Right atrium auricular region (tissue), 2 donors: ENCODE data around the gene ZCCHC3. TPM values are rescaled to one million over a fixed set of nuclear protein-coding genes. Genes with fewer than 3 reads are reported as not detected.

ENCODE experiments used
- DNase-seq: peaks from one replicate; pipeline ENCODE4 v3.0.0-alpha.2; 2019; ENCODE audit warnings: low spot score
- H3K27ac ChIP-seq, 2 donors: fragments of 200-600 bp; sonication (generic); 1 replicate in 1 of 2; 2 replicates in 1 of 2; pipeline ENCODE4 v1.5.1; 2016 to 2019
- H3K27me3 ChIP-seq, 2 donors: fragments of 200-600 bp; sonication (generic); one replicate each; pipeline versions ENCODE4 v1.5.1 to v1.6.0; 2017 to 2019
- H3K36me3 ChIP-seq: fragments of 200-600 bp; sonication (generic); one replicate; pipeline ENCODE4 v1.5.1; 2016
- H3K4me1 ChIP-seq, 2 donors: fragments of 200-600 bp; sonication (generic); one replicate each; pipeline versions ENCODE4 v1.5.1 to v1.6.0; 2017 to 2019
- H3K4me3 ChIP-seq, 2 donors: fragments of 200-600 bp; sonication (generic); 1 replicate in 1 of 2; 2 replicates in 1 of 2; pipeline ENCODE4 v1.5.1; 2017 to 2019; ENCODE audit warnings: mild to moderate bottlenecking in 1 of 2, moderate library complexity in 1 of 2
- H3K9me3 ChIP-seq, 2 donors: fragments of 200-600 bp; sonication (generic); one replicate each; pipeline ENCODE4 v1.5.1; 2019
- total RNA-seq, 2 donors: library from RNA; depleted of rRNA; stranded (reverse); fragments of >200 nt; gene quantifications; one replicate each; pipeline ENCODE4 v1.1.0, GENCODE V29; 2016
- TF ChIP-seq, protein P1 (sequence below), 2 donors: fragments of 200-600 bp; sonication (generic); IDR thresholded peaks; one replicate each; pipeline ENCODE4 v1.5.1; 2019; ENCODE audit warnings: antibody characterized with exemption in 2 of 2

ZCCHC3 gene
- total RNA-seq, 2 donors from 2014 or later: 10.2 to 14.4 TPM

DNA sequence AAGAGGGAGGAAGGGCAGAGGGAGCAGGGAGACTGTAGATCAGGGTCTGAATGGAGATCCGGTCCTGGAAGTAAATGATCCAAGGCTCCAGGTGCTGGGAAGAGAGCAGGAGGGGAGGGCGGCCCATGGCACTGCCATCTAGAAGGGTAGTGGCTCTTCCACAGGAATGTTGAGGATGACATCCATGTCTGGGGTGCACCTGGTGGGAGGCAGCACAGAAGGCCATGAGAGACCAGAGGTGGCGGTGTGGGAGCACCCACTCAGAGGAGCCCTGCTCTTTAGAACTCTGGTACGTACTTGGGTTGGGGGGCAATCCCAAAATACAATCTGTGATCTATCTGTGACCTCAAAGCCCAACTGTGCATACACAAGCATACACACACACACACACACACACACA is 26.3 kb upstream of the ZCCHC3 start:
- peaks cover 0 to 10% of the 10 kb centered on the region in 2 donors for H3K4me1 ChIP-seq
- H3K27me3 ChIP-seq: no peaks in the 10 kb centered on the region
- no peaks in the 10 kb centered on the region for H3K9me3 ChIP-seq
- no peak overlapping the region for H3K27ac ChIP-seq
- no peak overlapping the region for H3K4me3 ChIP-seq
- H3K36me3 ChIP-seq: no peaks in the 10 kb centered on the region
- TF ChIP-seq, protein P1, sequence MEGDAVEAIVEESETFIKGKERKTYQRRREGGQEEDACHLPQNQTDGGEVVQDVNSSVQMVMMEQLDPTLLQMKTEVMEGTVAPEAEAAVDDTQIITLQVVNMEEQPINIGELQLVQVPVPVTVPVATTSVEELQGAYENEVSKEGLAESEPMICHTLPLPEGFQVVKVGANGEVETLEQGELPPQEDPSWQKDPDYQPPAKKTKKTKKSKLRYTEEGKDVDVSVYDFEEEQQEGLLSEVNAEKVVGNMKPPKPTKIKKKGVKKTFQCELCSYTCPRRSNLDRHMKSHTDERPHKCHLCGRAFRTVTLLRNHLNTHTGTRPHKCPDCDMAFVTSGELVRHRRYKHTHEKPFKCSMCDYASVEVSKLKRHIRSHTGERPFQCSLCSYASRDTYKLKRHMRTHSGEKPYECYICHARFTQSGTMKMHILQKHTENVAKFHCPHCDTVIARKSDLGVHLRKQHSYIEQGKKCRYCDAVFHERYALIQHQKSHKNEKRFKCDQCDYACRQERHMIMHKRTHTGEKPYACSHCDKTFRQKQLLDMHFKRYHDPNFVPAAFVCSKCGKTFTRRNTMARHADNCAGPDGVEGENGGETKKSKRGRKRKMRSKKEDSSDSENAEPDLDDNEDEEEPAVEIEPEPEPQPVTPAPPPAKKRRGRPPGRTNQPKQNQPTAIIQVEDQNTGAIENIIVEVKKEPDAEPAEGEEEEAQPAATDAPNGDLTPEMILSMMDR (IDR thresholded peaks at IDR 0.05): no peak
- peak; percentile 46 for DNase-seq

DNA sequence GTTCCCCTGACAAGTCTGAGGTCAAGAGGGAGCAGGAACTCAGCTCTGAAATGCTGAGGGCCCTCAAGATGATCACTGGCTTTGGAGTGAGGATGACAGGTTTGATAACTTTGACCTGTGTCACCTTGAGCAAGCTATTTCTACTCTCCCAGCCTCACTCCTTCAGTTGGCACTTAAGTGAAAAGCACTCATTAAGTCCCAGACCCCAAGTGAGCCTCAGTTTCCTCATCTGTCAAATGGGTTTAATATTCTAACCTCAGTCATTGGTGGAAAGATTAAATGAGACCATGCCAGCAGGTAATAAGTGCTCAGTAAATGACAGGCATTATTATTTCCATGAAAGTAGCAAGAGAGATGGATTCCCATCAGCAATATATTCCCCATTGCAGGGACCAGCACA is 25.8 kb upstream of the ZCCHC3 start:
- Histone ChIP-seq H3K4me1 (peaks cover 0 to 8% of the 10 kb centered on the region in 2 donors), H3K9me3 (no peaks in the 10 kb centered on the region), H3K27me3 (no peaks in the 10 kb centered on the region), H3K36me3 (no peaks in the 10 kb centered on the region), H3K4me3 (no peak overlapping the region), H3K27ac (no peak overlapping the region)
- DNase-seq: no peak
- TF ChIP-seq, protein P1 (IDR thresholded peaks at IDR 0.05): no peak

- peaks cover 6% of the 10 kb centered on the region for H3K36me3 ChIP-seq
Observed at GRCh38 chr20:272718-273117, 24.7 kb upstream of the ZCCHC3 start.

GRCh38 chr20:273884-274283 is 23.5 kb upstream of the ZCCHC3 start:
- no peak for DNase-seq
- H3K27me3 ChIP-seq: no peaks in the 10 kb centered on the region
- TF ChIP-seq, protein P1 (IDR thresholded peaks at IDR 0.05): no peak
- peaks cover 6% of the 10 kb centered on the region for H3K36me3 ChIP-seq
- H3K4me1 ChIP-seq: no peaks in the 10 kb centered on the region
- no peaks in the 10 kb centered on the region for H3K9me3 ChIP-seq
- H3K4me3 ChIP-seq: no peak overlapping the region
- H3K27ac ChIP-seq: no peak overlapping the region

More at GRCh38 chr20:272718-273117, 24.7 kb upstream of the ZCCHC3 start:
- no peak overlapping the region for H3K27ac ChIP-seq
- no peaks in the 10 kb centered on the region for H3K4me1 ChIP-seq
- TF ChIP-seq, protein P1 (IDR thresholded peaks at IDR 0.05): no peak
- no peak overlapping the region for H3K4me3 ChIP-seq
- H3K27me3 ChIP-seq: no peaks in the 10 kb centered on the region
- DNase-seq: peak; percentile 30
- no peaks in the 10 kb centered on the region for H3K9me3 ChIP-seq

GRCh38 chr20:275791-276190 is 21.6 kb upstream of the ZCCHC3 start:
- Histone ChIP-seq H3K36me3 (peaks cover 6% of the 10 kb centered on the region), H3K27me3 (no peaks in the 10 kb centered on the region), H3K9me3 (no peaks in the 10 kb centered on the region), H3K27ac (no peak overlapping the region), H3K4me3 (no peak overlapping the region), H3K4me1 (no peaks in the 10 kb centered on the region)
- peak; percentile 23 for DNase-seq
- TF ChIP-seq, protein P1 (IDR thresholded peaks at IDR 0.05): no peak
